ENCODE measurements around the gene CDAN1.

- TF ChIP-seq CTCF (conservative IDR thresholded peaks at IDR 0.05 in 1 of 2, IDR thresholded peaks at IDR 0.05 in 1 of 2; ENCODE audit: extremely low read depth in 1 of 2, insufficient read depth in 1 of 2, low read depth in 1 of 2, low read length in 2 of 2) (no peak), EZH2 (IDR thresholded peaks at IDR 0.05; ENCODE audit: borderline replicate concordance, low read length) (no peak)
Observed at GRCh38 chr15:42749266-42749665, 12.3 kb upstream of the CDAN1 start.

Data from mammary epithelial cell (primary cell).